Caco-2 (cell line): ENCODE results near the gene CFAP69. TPM values are rescaled to one million over a fixed set of nuclear protein-coding genes. Genes with fewer than 3 reads are reported as not detected.
A peak's percentile ranks its signal among the peaks of the same experiment; 100 is the strongest.

Source experiments
- BruUV-seq: library from RNA; stranded (reverse); fragments of 400-500 nt; replicated peaks from 2 replicates; lab custom pipeline; 2021; lab: Mats Ljungman, UMichigan
- CTCF ChIA-PET: fragments of 300-600 bp; sonication (Branson Sonifier 250); formaldehyde crosslinking; loops from one replicate; lab custom pipeline; 2022; ENCODE audit warnings: antibody characterized with exemption; lab: Charles Lee
- POLR2A ChIA-PET: fragments of 300-600 bp; sonication (Branson Sonifier 250); formaldehyde crosslinking; loops from one replicate; lab custom pipeline; 2022; ENCODE audit warnings: antibody characterized with exemption; lab: Charles Lee
- DNase-seq, 2 experiments: peaks; one replicate each; pipeline versions ENCODE4 v3.0.0 to v3.0.0-alpha.2; 2020 to 2022
- H3K27me3 ChIP-seq: replicated peaks from 2 replicates; pipeline ENCODE4 v1.6.0; 2011; ENCODE audit warnings: low read length; ENCODE audit not compliant: control insufficient read depth, insufficient read depth
- H3K36me3 ChIP-seq: 2 replicates; pipeline ENCODE4 v1.5.1; 2011; ENCODE audit warnings: low read length; ENCODE audit not compliant: control insufficient read depth, insufficient read depth
- H3K4me1 ChIP-seq: fragments of 250-450 bp; sonication (Bioruptor Pico); 2 replicates; pipeline ENCODE4 v1.5.1; 2020; ENCODE audit warnings: mild to moderate bottlenecking
- H3K4me3 ChIP-seq: 2 replicates; pipeline ENCODE4 v1.5.1; 2011; ENCODE audit warnings: low read depth, mild to moderate bottlenecking, control low read depth, low read length
- H3K9me3 ChIP-seq: fragments of 250-450 bp; sonication (Bioruptor Pico); 2 replicates; pipeline ENCODE4 v1.5.1; 2020; ENCODE audit warnings: mild to moderate bottlenecking, moderate library complexity
- H3K27ac Mint-ChIP-seq: one replicate; pipeline ENCODE4 v1.8.0; 2022; ENCODE audit warnings: mixed read lengths; ENCODE audit not compliant: unreplicated experiment
- H3K27me3 Mint-ChIP-seq: one replicate; pipeline ENCODE4 v1.8.0; 2022; ENCODE audit warnings: mixed read lengths; ENCODE audit not compliant: insufficient read depth, unreplicated experiment
- H3K36me3 Mint-ChIP-seq: one replicate; pipeline ENCODE4 v1.8.0; 2022; ENCODE audit warnings: mild to moderate bottlenecking, mixed read lengths; ENCODE audit not compliant: insufficient read depth, unreplicated experiment
- H3K4me1 Mint-ChIP-seq: one replicate; pipeline ENCODE4 v1.8.0; 2022; ENCODE audit warnings: low read depth, mixed read lengths; ENCODE audit not compliant: unreplicated experiment
- H3K4me3 Mint-ChIP-seq: one replicate; pipeline ENCODE4 v1.8.0; 2022; ENCODE audit warnings: mild to moderate bottlenecking, moderate library complexity, mixed read lengths; ENCODE audit not compliant: unreplicated experiment
- H3K9me3 Mint-ChIP-seq: one replicate; pipeline ENCODE4 v1.8.0; 2022; ENCODE audit warnings: mixed read lengths; ENCODE audit not compliant: unreplicated experiment
- intact Hi-C: fragments of 100-400 bp; cut with micrococcal nuclease; formaldehyde crosslinking; loops from one replicate; pipeline ENCODE4 v1.10.0; 2022; ENCODE audit not compliant: unreplicated experiment
- total RNA-seq: library from RNA; stranded (reverse); gene quantifications from 2 replicates; pipeline ENCODE4 v1.2.3, GENCODE V29; 2022
- TF ChIP-seq, protein P1 (sequence below), 2 experiments: fragments of 200-600 bp in 1 of 2; IDR thresholded peaks; 1 replicate in 1 of 2; 2 replicates in 1 of 2; pipeline versions ENCODE4 v1.5.1 to v1.8.0; 2011 to 2022; ENCODE audit warnings: antibody characterized with exemption in 1 of 2, control low read depth in 1 of 2, inconsistent platforms in 1 of 2, low read depth in 1 of 2, low read length in 1 of 2, mild to moderate bottlenecking in 1 of 2, moderate library complexity in 1 of 2; ENCODE audit not compliant: insufficient read depth in 1 of 2, severe bottlenecking in 1 of 2, unreplicated experiment in 1 of 2

The CFAP69 gene
- total RNA-seq, 1 experiment from 2014 or later = 4.8 TPM

DNA sequence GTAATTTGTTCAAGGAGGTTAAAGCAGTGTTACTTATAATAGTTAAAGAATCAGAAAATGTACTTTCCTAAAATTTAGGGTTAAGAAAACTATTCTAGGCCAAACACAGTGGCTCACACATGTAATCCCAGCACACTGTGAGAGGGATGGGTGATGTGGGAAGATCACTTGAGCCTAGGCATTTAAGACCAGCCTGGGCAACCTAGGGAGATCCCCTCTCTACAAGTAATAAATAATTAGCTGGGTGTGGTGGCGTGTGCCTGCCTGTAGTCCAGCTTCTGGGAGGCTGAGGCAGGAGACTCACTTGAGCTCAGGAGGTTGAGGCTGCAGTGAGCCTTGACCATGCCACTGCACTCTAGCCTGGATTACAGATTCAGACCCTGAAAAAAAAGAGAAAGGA, 37.0 kb upstream of the CFAP69 start:
- POLR2A ChIA-PET = no interaction called here

DNA sequence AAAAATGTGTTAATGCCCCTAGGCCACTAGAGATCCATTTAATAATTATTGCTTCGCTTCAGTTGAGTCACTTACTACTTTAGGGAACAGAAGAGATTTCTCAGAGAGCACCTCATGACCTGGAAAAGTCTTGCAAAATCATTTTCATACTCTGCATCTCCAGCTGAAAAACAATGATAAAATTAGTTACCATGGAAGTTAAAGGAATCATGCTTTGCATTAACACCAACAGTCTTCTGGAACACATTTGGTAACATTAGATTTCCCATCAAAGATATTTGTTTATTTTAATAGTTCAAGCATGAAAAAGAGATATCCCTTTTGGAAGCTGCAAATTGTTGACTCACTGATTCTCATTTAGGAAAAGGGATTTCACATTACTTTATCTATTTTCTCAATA, 35.2 kb upstream of the CFAP69 start:
- no peaks in the 10 kb centered on the region for H3K27me3 ChIP-seq
- BruUV-seq = no TSS peak
- H3K4me3 ChIP-seq = no peak overlapping the region
- Mint-ChIP-seq H3K36me3 (no peaks in the 10 kb centered on the region), H3K4me3 (no peak overlapping the region), H3K4me1 (no peaks in the 10 kb centered on the region), H3K27me3 (no peaks in the 10 kb centered on the region), H3K27ac (no peak overlapping the region), H3K9me3 (no peaks in the 10 kb centered on the region)
- no peaks in the 10 kb centered on the region for H3K36me3 ChIP-seq
- H3K9me3 ChIP-seq = no peaks in the 10 kb centered on the region
- ChIA-PET CTCF (no interaction called here), POLR2A (interaction anchor here (0.6 kb wide), 1 partner anchor 166 kb away, joined by 3 read pairs; no protein-coding TSS in a partner anchor)
- 0 out of 2 replicates have a peak, but pooled peaks cover 8% of the 10 kb centered on the region for H3K4me1 ChIP-seq
- DNase-seq = no peak
- intact Hi-C loops = loop anchor here (2.0 kb wide), 1 partner anchor 53 kb away; no protein-coding TSS in a partner anchor
- TF ChIP-seq, protein P1, sequence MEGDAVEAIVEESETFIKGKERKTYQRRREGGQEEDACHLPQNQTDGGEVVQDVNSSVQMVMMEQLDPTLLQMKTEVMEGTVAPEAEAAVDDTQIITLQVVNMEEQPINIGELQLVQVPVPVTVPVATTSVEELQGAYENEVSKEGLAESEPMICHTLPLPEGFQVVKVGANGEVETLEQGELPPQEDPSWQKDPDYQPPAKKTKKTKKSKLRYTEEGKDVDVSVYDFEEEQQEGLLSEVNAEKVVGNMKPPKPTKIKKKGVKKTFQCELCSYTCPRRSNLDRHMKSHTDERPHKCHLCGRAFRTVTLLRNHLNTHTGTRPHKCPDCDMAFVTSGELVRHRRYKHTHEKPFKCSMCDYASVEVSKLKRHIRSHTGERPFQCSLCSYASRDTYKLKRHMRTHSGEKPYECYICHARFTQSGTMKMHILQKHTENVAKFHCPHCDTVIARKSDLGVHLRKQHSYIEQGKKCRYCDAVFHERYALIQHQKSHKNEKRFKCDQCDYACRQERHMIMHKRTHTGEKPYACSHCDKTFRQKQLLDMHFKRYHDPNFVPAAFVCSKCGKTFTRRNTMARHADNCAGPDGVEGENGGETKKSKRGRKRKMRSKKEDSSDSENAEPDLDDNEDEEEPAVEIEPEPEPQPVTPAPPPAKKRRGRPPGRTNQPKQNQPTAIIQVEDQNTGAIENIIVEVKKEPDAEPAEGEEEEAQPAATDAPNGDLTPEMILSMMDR (IDR thresholded peaks at IDR 0.05; ENCODE audit: insufficient read depth in 1 of 2, low read depth in 1 of 2, low read length in 1 of 2, severe bottlenecking in 1 of 2, unreplicated experiment in 1 of 2) = no peak

More for the DNA sequence above, 37.0 kb upstream of the CFAP69 start:
- no peaks in the 10 kb centered on the region for H3K27me3 ChIP-seq
- H3K27me3 Mint-ChIP-seq = no peaks in the 10 kb centered on the region
- H3K9me3 Mint-ChIP-seq = no peaks in the 10 kb centered on the region
- H3K4me3 Mint-ChIP-seq = no peak overlapping the region
- H3K9me3 ChIP-seq = no peaks in the 10 kb centered on the region
- H3K4me1 Mint-ChIP-seq = no peaks in the 10 kb centered on the region
- no peaks in the 10 kb centered on the region for H3K36me3 ChIP-seq
- DNase-seq = no peak
- CTCF ChIA-PET = no interaction called here
- TF ChIP-seq, protein P1 (IDR thresholded peaks at IDR 0.05; ENCODE audit: insufficient read depth in 1 of 2, low read depth in 1 of 2, low read length in 1 of 2, severe bottlenecking in 1 of 2, unreplicated experiment in 1 of 2) = no peak
- no TSS peak for BruUV-seq
- H3K36me3 Mint-ChIP-seq = no peaks in the 10 kb centered on the region
- H3K4me3 ChIP-seq = no peak overlapping the region
- H3K4me1 ChIP-seq = 0 out of 2 replicates have a peak, but pooled peaks cover 8% of the 10 kb centered on the region
- H3K27ac Mint-ChIP-seq = no peak overlapping the region
- intact Hi-C loops = no loop called here

DNA sequence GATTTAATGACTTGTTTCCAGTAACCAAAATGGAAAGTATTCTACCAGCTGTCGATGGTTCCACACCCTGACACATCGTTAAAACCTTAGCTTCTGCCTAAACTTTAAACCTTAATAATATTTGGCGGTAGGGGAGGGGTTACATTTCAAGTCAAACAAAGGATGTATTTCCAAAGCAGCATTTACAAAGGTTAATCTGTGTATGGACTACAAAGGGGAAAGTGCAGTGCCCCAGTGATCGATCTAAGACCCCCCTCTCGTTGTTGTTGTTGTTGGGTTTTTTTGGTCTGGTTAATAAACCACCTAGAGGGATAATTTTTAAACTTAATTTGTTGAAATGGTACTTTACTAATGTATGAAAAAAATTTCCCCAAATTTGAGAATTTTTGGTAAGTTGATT, 34.5 kb upstream of the CFAP69 start:
- BruUV-seq = no TSS peak
- intact Hi-C loops = loop anchor here (2.0 kb wide), 1 partner anchor 52 kb away; no protein-coding TSS in a partner anchor
- Mint-ChIP-seq H3K4me1 (no peaks in the 10 kb centered on the region), H3K27ac (no peak overlapping the region), H3K9me3 (no peaks in the 10 kb centered on the region), H3K36me3 (no peaks in the 10 kb centered on the region), H3K4me3 (no peak overlapping the region), H3K27me3 (no peaks in the 10 kb centered on the region)
- TF ChIP-seq, protein P1 (IDR thresholded peaks at IDR 0.05; ENCODE audit: insufficient read depth in 1 of 2, low read depth in 1 of 2, low read length in 1 of 2, severe bottlenecking in 1 of 2, unreplicated experiment in 1 of 2) = no peak
- Histone ChIP-seq H3K4me1 (0 out of 2 replicates have a peak, but pooled peaks cover 8% of the 10 kb centered on the region), H3K9me3 (no peaks in the 10 kb centered on the region), H3K4me3 (peak overlapping the region; percentile 67), H3K27me3 (no peaks in the 10 kb centered on the region), H3K36me3 (no peaks in the 10 kb centered on the region; the same call in 1 of the 2 replicates)
- CTCF ChIA-PET = interaction anchor here (1.8 to 1.9 kb wide), 2 partner anchors 56 to 66 kb away, joined by 10 to 13 read pairs; partner anchors contain the start of gene STEAP1
- DNase-seq = no peak
- POLR2A ChIA-PET = interaction anchor here (1.4 to 1.7 kb wide), 2 partner anchors 33 to 66 kb away, joined by 5 to 6 read pairs; no protein-coding TSS in a partner anchor
